ENCODE data around the gene SSTR5. TPM values are rescaled to one million over a fixed set of nuclear protein-coding genes. Genes with fewer than 3 reads are reported as not detected.
A peak's percentile ranks its signal among the peaks of the same experiment; 100 is the strongest.
"Not testable (repeated sequence)": the region's sequence is repeated elsewhere in the genome, so short reads cannot be mapped to it uniquely, and the experiment has no call there.

The SSTR5 gene
- total and polyA plus RNA-seq, 11 donors = 0.22 to 20.1 (median 3.6) TPM

DNA sequence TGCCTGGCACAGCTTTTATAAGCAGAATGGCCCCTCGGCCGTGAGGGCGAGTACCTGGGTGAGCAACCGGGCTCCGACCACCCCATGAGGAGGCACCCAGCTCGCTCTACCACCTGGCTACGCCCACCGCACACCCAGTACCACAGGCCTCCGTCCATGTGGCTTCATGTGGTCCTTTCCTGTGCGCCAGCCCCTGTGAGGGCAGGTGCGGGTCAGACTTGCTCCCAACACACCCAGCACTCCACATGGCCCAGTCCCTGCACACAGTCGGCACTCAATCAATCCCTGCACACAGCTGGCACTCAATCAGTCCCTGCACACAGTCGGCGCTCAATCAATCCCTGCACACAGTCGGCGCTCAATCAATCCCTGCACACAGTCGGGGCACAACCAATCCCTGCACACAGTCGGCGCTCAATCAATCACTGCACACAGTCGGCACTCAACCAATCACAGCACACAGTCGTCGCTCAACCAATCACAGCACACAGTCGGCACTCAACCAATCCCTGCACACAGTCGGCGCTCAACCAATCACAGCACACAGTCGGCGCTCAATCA lies 19.5 kb downstream of the SSTR5 start:
- Histone ChIP-seq H3K27ac (peak overlapping the region in 1 of 12 donors; percentile 87), H3K27me3 (peaks cover 0 to 40% (median 3%) of the 10 kb centered on the region in 9 donors), H3K9me3 (no peaks in the 10 kb centered on the region), H3K4me1 (peaks cover 0 to 49% (median 17%) of the 10 kb centered on the region in 12 donors), H3K36me3 (no peaks in the 10 kb centered on the region), H3K4me3 (no peak overlapping the region)
- ATAC-seq (no peak), DNase-seq (no peak)
- TF ChIP-seq, protein P1, sequence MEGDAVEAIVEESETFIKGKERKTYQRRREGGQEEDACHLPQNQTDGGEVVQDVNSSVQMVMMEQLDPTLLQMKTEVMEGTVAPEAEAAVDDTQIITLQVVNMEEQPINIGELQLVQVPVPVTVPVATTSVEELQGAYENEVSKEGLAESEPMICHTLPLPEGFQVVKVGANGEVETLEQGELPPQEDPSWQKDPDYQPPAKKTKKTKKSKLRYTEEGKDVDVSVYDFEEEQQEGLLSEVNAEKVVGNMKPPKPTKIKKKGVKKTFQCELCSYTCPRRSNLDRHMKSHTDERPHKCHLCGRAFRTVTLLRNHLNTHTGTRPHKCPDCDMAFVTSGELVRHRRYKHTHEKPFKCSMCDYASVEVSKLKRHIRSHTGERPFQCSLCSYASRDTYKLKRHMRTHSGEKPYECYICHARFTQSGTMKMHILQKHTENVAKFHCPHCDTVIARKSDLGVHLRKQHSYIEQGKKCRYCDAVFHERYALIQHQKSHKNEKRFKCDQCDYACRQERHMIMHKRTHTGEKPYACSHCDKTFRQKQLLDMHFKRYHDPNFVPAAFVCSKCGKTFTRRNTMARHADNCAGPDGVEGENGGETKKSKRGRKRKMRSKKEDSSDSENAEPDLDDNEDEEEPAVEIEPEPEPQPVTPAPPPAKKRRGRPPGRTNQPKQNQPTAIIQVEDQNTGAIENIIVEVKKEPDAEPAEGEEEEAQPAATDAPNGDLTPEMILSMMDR (IDR thresholded peaks at IDR 0.05) = no peak
- no peak for TF ChIP-seq POLR2A (IDR thresholded peaks at IDR 0.05)
- intact Hi-C loops (cut with DNase I) = loop anchor here in 1 of 10 donors (10.0 kb wide), 1 partner anchor 277 kb away; no protein-coding TSS in a partner anchor
- 96 to 98% (median 97%) methylated on average over 27 of the region's 27 CpGs for WGBS, 4 donors

DNA sequence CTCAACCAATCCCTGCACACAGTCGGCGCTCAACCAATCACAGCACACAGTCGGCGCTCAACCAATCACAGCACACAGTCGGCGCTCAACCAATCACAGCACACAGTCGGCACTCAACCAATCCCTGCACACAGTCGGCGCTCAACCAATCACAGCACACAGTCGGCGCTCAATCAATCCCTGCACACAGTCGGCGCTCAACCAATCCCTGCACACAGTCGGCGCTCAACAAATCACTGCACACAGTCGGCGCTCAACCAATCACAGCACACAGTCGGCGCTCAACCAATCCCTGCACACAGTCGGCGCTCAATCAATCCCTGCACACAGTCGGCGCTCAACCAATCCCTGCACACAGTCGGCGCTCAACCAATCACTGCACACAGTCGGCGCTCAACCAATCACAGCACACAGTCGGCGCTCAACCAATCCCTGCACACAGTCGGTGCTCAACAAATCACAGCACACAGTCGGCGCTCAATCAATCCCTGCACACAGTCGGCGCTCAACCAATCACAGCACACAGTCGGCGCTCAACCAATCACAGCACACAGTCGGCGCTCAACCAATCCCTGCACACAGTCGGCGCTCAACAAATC lies 20.2 kb downstream of the SSTR5 start:
- 92 to 97% (median 96%) methylated on average over 29 to 38 of the region's 40 CpGs for WGBS, 4 donors
- not testable (repeated sequence) for DNase-seq, ATAC-seq, H3K36me3 ChIP-seq, H3K27ac ChIP-seq, H3K9me3 ChIP-seq, H3K4me3 ChIP-seq
- Histone ChIP-seq H3K4me1 (peaks cover 0 to 57% (median 22%) of the 10 kb centered on the region in 12 donors), H3K27me3 (peaks cover 0 to 33% (median 3%) of the 10 kb centered on the region in 9 donors)
- intact Hi-C loops (cut with DNase I) = loop anchor here in 1 of 10 donors (10.0 kb wide), 1 partner anchor 278 kb away; no protein-coding TSS in a partner anchor

DNA sequence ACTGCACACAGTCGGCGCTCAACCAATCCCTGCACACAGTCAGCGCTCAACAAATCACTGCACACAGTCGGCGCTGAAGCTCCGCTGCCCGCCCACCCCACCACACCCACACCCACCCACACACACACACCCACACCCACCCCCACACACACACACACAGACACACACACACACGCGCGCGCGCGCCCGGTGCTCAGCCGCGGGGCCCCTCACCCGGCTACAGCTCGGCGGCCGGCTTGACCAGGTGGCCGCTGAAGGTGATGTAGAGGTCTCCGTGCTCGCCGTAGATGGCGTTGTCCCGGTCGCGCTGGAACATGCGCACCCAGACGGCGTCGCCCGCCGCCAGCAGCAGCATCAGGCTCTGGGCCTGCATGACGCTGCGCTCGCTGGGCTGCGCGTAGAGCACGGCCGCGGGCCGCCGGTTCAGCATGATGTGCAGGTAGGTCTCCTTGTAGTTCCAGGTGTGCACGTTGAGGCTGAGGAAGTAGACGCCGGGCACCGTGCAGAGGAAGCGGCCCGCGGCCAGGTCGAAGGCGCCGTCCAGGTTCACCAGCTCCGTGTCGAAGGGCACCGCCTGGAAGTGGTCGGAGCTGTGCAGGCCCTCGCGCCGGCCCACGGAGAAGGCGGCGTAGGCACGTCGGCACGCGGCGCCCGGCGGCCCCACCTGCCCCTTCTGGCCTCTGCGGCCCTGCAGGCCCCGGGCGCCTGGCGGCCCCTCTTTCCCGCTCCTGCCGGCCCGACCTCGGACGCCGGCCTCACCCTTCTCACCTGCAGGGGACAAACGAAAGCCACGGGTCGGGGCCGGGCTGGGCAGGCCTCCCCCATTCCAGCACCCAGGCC lies 21.0 kb downstream of the SSTR5 start:
- peaks cover 0 to 26% (median 3%) of the 10 kb centered on the region in 9 donors for H3K27me3 ChIP-seq
- ATAC-seq (no peak), DNase-seq (no peak)
- H3K9me3 ChIP-seq = no peaks in the 10 kb centered on the region
- peaks cover 0 to 60% (median 26%) of the 10 kb centered on the region in 12 donors for H3K4me1 ChIP-seq
- WGBS, 4 donors = 39 to 58% (median 43%) methylated on average over 32 to 85 of the region's 85 CpGs
- intact Hi-C loops (cut with DNase I) = loop anchor here in 1 of 10 donors (10.0 kb wide), 1 partner anchor 279 kb away; no protein-coding TSS in a partner anchor
- H3K36me3 ChIP-seq = no peaks in the 10 kb centered on the region
- H3K27ac ChIP-seq = no peak overlapping the region
- TF ChIP-seq POLR2A (IDR thresholded peaks at IDR 0.05) = no peak
- TF ChIP-seq, protein P1 (IDR thresholded peaks at IDR 0.05) = no peak
- no peak overlapping the region for H3K4me3 ChIP-seq

DNA sequence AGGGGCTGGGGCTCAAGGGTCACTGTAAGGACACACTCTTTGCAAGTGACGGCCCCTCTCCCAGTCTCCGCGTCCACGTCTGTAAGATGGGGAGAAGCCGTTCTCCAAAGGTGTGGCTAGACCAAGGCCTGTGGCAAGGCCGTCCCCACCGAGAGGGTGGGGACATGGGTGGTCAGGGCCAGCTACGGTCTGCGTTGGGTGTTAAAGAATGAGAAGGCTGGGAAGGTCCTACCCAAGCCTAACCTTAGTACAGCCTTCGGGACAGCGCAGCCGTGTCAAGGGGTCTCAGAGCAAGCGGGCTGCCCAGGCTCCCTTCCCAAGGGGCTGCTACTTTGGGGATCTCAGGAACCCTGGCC lies 21.6 kb downstream of the SSTR5 start:
- Histone ChIP-seq H3K9me3 (no peaks in the 10 kb centered on the region), H3K36me3 (no peaks in the 10 kb centered on the region), H3K4me1 (peaks cover 0 to 60% (median 25%) of the 10 kb centered on the region in 12 donors), H3K4me3 (no peak overlapping the region), H3K27me3 (peaks cover 0 to 25% (median 3%) of the 10 kb centered on the region in 9 donors), H3K27ac (no peak overlapping the region)
- TF ChIP-seq POLR2A (IDR thresholded peaks at IDR 0.05) = no peak
- TF ChIP-seq, protein P1 (IDR thresholded peaks at IDR 0.05) = no peak
- intact Hi-C loops (cut with DNase I) = loop anchor here in 1 of 10 donors (10.0 kb wide), 1 partner anchor 279 kb away; no protein-coding TSS in a partner anchor
- ATAC-seq (no peak), DNase-seq (no peak)
- WGBS, 4 donors = 56 to 61% (median 59%) methylated on average over 11 to 13 of the region's 13 CpGs

Measured in heart left ventricle (tissue), 16 donors.